Measurements from ENCODE around the gene PCDH19.

DNA sequence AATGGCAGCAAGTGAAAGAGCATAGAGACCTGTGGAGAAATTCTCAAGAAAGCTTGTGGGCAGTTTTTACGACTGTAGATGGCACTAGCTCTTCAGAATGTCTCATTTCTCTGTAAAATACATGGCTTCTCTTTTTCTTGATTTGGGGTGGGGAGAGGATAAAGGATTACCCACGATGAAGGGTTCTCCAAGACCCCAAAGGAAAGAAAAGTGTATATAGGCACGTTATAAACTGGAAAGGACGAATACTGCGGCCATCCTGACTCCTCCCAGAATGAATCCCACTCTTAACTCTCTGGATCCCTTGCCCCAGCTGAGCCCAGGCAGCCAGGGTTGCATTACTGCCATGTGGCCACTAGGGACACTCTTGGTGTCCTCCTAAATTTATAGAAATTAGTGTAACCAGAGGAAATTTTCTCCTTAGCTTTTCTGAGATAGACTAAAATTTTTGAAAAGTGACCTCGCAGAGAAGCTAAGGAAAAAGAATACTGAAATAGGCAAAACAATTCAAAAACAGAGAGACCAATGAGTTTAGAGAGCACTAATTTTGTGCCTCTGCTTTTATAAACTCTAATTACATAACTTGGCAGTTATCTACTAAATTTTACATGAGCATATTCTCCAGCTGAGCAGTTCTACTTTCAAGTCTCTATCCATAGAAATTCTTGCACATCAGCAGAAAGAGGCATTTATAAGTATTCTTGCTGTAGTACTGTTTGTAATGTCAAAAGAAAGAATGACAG, 37.8 kb upstream of the PCDH19 start:
- TF ChIP-seq, protein P1, sequence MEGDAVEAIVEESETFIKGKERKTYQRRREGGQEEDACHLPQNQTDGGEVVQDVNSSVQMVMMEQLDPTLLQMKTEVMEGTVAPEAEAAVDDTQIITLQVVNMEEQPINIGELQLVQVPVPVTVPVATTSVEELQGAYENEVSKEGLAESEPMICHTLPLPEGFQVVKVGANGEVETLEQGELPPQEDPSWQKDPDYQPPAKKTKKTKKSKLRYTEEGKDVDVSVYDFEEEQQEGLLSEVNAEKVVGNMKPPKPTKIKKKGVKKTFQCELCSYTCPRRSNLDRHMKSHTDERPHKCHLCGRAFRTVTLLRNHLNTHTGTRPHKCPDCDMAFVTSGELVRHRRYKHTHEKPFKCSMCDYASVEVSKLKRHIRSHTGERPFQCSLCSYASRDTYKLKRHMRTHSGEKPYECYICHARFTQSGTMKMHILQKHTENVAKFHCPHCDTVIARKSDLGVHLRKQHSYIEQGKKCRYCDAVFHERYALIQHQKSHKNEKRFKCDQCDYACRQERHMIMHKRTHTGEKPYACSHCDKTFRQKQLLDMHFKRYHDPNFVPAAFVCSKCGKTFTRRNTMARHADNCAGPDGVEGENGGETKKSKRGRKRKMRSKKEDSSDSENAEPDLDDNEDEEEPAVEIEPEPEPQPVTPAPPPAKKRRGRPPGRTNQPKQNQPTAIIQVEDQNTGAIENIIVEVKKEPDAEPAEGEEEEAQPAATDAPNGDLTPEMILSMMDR (IDR thresholded peaks at IDR 0.05; ENCODE audit: insufficient read depth, low read length), result peak; percentile 18
- TF ChIP-seq, protein P2, sequence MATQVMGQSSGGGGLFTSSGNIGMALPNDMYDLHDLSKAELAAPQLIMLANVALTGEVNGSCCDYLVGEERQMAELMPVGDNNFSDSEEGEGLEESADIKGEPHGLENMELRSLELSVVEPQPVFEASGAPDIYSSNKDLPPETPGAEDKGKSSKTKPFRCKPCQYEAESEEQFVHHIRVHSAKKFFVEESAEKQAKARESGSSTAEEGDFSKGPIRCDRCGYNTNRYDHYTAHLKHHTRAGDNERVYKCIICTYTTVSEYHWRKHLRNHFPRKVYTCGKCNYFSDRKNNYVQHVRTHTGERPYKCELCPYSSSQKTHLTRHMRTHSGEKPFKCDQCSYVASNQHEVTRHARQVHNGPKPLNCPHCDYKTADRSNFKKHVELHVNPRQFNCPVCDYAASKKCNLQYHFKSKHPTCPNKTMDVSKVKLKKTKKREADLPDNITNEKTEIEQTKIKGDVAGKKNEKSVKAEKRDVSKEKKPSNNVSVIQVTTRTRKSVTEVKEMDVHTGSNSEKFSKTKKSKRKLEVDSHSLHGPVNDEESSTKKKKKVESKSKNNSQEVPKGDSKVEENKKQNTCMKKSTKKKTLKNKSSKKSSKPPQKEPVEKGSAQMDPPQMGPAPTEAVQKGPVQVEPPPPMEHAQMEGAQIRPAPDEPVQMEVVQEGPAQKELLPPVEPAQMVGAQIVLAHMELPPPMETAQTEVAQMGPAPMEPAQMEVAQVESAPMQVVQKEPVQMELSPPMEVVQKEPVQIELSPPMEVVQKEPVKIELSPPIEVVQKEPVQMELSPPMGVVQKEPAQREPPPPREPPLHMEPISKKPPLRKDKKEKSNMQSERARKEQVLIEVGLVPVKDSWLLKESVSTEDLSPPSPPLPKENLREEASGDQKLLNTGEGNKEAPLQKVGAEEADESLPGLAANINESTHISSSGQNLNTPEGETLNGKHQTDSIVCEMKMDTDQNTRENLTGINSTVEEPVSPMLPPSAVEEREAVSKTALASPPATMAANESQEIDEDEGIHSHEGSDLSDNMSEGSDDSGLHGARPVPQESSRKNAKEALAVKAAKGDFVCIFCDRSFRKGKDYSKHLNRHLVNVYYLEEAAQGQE (IDR thresholded peaks at IDR 0.05; ENCODE audit: insufficient replicate concordance, low read depth), result no peak
- no peak for TF ChIP-seq POLR2AphosphoS5 (IDR thresholded peaks at IDR 0.05; ENCODE audit: low read depth)
- no peak for TF ChIP-seq GABPA (IDR thresholded peaks at IDR 0.05; ENCODE audit: low read depth)
